HG02798 (cell line): Measurements from ENCODE around the gene MLPH.

ENCODE experiments used
- ATAC-seq: cut with Tn5 transposase; IDR thresholded peaks from one replicate; pipeline ENCODE4 v1.9.1; 2021; ENCODE audit warnings: mild to moderate bottlenecking; ENCODE audit not compliant: unreplicated experiment, poor library complexity

MLPH gene

DNA sequence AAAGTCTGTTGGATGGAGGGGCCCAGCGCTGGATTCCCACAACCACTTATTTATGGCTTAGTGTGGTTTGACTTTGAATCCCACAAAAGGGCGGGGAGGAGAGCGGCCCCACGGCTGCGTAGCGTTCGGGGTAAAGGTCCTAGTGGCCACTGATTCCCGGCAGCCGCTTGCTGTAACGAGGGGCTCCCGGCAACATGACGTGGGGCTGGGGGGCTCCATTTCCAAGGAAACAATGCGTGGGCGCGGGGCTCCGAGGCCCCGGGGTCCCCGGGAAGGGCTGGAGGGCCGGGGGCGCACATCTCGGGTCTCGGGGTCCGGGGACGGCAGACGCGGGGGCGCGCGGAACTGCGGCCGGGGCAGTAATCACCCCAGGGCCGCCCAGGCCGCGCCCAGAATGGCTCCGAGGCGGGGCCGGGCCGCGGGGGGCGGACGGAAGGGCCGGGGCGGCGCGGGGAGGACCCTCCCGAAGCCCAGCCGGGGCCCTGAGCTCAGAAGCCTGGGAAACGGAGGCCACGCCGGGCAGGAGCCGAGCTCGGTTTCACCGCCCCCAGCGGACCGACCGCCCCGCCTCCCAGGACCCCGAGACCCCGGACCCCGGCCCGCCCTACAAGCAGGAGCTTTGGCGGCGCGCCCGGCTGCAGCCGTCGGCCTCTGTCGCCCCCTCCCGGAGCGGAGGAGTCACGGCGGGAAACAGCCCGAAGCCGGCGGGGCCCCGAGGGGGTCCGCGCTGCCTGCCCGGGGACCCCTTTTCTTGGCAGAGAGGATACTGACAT is 11.9 kb upstream of the MLPH start:
- ATAC-seq: peak; percentile 86

DNA sequence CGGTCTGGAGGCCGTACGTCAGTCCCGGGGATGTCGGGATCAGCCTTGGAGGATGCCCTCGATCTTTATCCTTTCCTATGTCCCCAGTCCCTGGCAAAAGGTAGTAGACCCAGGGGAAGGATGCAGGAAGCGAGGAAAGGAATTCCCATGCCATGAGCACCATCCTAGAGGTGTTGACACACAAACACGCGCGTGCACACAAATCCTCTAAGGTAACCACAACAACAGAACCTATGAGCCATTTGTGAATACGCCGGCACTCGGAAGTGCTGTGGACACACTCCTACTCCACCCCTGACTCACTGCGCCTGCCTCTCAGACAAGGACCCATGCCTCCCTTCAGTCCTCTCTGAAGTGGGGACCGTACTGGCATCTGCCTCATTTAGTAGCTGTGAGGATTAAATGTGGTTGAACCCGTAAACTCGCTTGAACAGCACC is 11.3 kb upstream of the MLPH start:
- ATAC-seq: peak; percentile 2

DNA sequence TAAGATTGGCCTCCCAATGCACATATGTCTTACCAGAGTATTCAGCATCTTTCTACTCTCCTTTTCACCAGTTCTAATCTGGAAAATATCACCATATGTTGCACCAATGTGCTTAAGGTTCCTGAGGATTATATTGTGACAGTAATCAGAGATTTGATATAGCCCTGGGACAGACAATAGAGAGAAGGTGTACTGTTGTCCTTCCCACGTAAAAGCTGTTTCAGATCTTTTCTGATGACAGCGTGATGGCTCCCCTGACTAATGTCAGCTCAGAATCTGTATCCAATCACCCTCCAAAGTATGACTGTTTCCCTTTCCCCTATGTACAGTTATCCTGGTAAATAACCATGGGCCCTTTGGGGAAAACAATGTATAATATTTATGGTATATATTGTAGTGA is 9.0 kb upstream of the MLPH start:
- no peak for ATAC-seq

DNA sequence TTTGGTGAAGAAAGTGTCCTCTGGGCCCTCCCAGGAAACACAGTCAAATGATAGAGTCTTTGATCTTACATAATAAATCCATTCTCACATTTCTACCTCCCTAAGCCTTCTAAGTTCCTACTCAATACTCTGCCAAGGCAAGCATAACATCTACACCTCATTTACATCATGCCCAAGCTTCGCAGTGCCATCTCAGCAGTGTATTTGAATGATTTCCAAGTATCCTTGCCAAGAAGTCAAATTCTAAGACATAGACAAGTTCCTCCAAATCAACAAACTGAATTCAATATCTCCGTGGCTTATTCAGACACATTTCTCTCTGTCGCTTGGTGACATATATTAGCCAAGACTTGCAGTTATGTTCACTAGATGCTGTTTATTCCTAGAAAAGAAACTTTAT is 8.1 kb upstream of the MLPH start:
- no peak for ATAC-seq

DNA sequence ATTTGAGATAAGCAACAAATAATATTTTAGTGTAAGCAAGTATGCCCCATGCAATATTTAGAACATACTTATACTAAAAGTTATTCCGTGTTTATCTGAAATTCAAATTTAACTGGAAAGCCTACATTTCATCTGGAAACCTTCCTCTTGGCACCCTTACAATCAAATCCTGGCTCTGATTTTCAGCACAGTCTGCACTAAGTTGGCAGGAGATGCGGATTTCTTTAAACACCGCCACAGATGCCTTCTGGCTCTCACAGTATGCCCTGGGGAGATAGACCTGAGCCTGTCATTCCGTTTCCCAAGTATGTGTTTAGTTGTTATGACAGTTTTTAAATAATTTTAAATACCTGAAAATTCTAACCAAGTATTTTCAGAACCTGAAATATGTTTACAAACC is 7.3 kb upstream of the MLPH start:
- no peak for ATAC-seq

DNA sequence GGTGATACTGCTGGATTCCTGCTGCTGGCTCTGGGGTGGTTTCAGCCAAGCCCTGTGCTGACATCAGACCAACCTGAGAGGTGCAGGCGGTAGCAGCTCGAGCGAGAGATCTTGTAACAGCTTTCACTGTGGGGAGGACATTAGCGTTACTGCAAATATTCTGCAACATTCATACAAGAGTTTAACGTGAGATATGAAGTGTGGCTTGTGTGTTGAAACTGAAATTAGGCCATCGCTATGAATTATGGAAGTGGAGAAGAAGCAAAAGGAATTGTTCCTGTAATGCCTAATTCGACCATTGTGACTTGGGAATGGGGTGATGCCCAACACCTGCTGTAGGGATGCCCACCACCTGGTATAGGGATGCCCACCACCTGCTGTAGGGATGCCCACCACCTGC is 6.5 kb upstream of the MLPH start:
- ATAC-seq: no peak

DNA sequence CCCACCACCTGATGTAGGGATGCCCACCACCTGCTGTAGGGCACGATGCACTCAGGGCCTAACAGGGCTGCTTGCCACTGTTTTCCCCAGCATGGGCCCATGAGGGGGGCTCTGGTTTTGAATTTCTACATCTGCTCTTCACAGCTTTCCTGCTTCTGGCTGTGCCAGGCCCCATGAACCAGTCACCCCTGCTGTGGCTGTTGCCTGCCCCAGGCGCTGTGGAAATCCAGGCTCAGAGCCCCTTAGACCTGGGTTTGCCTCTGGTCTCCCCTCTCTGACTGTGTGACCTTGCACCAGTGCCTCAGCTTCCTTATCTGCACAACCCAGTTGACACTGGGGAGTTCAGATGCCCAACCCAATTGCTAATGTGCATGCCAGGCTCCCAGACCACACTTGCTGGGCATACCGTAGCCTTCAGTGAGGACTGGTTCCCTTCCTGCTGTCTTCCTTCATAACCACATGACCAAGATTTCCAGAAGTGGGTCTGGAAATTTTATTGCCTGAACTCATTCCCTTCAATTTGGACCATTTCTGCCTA is 6.0 kb upstream of the MLPH start:
- ATAC-seq: no peak

DNA sequence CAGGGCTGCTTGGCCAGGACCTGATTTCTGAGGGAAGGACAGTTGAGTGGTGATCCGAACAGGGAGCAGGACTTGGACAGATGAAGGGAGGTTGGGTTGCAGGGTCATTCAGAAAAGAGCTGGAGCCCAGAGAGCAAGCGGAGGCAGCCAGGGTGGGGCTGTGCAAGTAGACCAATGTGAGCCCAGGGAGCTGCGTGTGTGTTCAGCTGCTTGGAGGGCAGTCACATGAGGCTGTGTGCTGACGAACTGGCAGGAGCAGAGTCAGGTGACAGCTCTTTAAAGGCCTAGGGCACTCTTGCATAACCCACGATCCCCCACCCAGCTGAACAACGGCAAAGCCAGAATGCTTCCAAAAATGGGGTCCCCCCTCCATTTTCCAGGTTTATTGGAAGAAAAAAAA is 4.6 kb upstream of the MLPH start:
- ATAC-seq: no peak

DNA sequence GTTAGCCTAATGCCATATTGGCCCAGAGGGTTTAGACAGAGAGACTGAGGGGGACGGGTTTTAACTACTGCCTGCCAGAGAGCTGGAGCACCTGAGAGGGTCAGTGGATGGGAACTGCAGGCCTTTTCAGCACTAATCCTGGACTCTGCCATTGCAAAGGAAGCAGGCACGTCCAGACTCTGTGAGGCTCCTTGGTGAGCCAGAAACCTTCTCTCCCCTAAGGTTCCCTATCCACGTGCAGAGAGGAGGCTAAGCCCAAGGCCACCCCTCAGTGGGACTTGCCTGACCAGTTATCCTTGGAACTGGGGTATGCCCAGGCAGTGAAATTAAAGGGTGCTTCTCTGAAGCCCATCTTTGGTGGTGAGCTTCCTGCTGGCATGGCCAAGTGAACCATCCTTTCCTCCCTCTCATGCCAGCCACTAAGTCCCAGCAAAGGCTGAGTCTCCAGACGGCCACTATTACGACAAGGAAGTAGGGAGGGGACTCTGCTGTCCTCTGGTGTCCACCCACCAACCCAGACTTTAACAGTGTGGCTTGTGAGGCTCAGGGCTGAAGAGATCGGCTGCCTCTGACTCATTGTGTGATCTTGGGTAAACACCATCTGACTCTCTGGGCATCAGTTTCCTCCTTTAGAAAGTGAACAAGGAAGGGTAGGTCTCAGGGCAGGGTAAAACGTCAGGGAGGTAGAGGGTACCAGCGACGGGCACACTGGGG is 3.9 kb upstream of the MLPH start:
- no peak for ATAC-seq

DNA sequence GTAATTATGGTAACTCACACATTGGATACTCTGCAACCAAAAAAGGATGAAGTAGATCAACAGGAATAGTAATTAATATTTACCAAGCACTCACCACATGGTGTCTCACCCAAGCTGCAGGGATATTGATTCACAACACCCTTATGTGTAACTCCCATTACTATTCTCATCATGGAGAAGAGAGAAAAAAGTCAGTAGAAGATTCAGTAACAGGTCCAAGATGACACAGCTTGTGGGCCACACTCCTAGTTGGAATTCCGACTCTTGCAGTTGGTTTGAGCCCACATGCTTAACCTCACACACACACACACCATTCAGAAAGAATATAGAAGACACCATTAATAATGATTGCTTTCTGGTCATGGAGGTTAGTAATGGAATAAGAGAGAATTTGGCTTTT is 1.7 kb upstream of the MLPH start:
- ATAC-seq: no peak

DNA sequence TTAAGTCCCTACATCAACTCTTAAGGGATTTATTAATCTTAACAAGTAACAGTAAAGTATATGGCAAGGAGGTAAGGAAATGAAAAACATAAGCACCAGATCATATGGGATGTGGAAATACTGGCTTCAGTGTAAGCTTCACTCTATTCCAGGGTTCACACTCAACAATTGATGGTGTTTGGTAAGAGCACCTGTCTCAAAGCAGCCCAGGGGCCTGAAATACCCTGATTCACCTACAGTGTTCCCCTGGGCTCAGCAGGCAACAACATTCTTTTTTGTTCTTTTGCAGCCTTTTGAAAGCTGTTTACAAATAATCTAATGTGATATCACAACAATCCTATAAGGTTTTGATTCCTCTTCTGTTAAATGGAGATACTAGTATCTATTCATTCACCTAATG is 1.2 kb upstream of the MLPH start:
- no peak for ATAC-seq

DNA sequence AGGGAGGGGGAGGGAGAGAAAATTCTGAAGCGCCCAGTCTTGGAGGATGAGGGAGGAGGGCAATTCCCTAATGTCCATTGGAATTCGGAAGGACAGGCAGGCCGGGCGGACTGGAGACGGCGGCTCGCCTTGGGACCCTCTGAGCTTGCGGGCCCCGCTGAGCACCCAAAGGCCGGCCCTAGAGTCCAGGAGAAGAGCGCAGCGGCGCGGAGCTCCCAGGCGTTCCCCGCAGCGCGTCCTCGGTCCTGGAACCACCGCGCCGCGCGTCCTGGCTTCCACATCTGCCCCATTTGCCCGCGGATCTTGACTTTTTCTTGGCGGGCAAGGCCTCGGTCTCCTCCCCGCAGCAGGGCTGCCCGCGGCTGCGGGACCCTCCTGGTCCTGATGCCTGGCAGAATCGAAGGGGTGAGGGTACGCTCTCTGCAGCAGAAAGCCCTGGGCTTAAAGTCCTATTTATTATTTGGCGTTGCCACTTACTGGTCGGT is 675 bp upstream of the MLPH start:
- no peak for ATAC-seq

DNA sequence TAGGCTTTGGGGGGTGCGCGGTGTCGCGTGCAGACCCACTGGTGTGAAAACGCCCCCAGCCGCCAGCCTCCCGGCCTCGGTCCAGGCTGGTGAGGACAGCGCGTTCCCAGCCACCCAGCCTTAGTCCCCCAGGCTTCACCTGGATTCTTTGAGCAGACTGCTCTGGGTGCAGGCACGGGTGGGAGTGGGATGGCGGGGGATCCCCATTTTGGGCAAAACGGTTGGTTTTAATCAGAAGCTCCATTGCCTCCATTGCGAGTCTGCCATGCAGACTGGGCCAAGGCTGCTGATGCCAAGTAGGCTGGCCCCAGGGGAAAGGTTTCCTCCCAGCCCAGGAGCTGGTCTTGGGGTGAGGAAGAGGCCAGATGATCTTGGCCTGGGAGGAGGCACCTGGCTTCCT is 445 bp downstream of the MLPH start:
- no peak for ATAC-seq

DNA sequence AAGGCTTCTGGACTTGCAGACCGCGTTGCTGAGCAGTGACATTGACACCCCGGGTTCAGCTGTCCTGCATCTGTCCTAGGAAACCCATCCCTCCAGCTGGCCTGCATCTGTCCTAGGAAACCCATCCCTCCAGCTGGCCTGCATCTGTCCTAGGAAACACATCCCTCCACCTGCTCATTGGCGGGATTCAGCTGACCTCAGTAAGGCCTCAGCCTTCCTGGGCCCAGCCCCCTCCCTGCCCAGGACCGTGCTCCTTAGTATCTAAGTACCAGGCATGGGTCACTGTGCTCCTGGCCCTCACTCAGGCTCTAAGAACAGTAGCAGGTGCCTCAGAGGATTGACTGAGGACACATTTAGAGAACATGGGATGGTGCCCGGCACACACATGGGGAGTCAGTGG is 1.2 kb downstream of the MLPH start:
- ATAC-seq: no peak

DNA sequence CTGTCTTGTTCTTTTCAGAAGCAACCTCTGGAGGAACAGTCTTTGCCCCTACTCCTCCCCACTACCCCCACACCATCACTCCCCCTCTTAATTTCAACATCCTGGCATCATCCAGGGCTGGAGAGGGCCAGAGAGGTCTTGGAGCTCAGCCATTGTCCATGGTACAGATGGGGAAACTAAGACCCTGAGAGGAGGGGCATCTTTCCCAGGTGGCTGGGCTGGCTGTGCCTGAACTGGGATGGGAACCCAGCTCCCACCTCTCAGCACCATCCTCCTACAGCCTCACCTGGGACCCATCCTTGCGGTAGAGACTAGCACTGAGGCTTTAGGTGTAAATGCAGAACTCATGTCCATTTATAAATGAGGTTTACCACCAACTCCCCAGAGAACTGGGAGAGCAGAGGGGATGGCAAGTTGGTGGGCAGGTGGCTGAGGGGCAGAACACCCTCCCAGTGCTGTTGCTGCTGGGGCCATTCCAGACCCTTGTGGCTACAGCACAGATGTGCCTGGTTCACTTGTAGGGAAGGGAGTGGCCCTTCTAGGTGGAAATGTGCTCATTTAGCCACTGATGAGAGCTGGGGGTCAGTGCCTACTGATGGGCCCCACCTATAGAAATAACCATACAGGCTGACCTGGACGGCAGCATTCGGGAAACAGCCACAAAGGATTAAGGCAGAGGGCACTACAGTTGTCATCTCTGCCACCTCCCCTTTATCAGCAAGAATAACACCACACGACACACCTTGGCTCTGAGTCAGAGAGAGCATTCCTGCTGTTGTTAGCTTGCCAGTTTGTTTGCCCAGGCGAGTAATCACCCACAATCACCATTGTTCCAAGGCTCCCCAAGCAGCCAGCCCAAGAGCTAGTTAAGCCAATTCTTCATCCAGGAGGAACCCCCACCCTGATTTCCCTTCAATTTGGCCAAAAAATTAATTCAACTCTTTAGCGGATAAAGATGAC is 2.1 kb downstream of the MLPH start:
- ATAC-seq: no peak

DNA sequence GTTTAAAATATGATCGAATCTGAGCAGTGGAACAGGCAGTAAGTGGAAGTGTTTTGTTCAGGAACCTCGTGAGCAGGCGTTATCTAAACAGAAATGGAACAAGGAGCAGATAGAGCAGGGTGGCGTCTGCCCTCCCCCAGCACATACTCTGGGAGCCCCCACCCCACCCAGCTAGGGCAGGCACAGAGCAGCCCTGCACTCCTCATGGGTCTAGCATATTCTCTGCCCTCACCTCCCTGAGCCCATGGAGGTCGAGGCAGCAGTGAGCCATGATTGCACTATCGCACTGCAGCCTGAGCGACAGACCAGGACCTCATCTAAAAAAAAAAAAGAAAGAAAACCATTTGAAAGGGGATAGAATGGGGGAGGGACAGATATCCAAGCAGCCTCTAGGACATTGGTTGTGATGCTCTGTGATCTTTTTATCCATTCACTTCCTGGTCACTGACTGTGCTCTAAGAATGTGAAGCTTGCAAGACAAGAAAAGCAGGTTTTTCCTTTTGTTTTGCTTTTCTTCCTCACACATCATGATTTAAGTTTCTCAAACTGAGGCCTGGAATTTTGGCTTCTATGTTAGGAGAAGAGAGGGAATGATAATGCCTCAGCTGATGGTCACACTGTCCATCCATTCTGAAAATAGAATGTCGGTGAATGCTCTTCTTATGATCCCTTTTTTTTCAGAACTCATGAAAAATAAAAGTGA is 3.1 kb downstream of the MLPH start:
- ATAC-seq: no peak

DNA sequence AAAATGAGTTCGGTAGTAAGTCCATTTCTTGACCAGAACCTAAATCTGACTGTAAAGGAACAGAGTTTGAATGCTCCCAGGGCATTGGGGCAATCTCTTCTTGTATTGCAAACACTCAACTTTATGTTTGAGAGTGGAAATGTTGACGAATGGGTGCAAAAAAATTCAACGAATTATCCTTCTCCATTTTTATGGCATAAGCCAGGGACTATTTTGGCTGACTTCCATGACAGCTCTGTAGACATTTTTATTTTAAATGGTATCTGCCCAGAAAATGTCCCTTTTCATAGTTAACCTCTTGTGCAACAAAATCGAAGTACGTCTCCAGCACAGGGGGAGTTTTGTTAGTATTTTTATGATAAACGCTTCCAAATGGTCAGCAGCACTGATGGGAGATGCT is 3.7 kb downstream of the MLPH start:
- ATAC-seq: no peak

DNA sequence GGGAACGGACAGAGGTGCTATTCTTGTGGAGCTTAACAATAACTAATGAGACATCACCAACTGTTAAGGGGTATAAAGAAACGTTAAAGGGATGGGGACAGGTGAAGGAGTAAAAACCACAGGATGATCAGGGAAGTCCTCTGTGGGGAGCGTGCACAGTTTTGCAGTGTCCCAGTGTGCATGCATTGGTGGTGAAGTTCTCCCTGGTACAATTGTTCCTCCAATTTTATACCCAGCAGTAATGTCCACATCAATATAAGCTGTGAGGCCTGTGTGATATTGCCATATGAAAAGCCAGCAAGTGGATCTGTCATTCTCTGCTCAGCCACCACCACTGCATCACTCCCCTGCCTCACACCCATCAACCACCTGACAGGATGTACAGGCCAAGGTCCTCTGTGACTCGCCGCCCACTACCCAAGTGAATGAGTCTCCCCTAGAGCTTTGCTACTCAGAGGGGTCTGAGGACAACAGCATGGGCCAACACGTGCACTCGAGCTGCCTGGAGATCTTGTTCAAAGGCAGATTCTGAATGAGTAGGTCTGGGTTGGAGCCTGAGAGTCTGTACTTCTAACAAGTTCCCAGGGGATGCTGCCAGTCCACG is 4.6 kb downstream of the MLPH start:
- no peak for ATAC-seq

DNA sequence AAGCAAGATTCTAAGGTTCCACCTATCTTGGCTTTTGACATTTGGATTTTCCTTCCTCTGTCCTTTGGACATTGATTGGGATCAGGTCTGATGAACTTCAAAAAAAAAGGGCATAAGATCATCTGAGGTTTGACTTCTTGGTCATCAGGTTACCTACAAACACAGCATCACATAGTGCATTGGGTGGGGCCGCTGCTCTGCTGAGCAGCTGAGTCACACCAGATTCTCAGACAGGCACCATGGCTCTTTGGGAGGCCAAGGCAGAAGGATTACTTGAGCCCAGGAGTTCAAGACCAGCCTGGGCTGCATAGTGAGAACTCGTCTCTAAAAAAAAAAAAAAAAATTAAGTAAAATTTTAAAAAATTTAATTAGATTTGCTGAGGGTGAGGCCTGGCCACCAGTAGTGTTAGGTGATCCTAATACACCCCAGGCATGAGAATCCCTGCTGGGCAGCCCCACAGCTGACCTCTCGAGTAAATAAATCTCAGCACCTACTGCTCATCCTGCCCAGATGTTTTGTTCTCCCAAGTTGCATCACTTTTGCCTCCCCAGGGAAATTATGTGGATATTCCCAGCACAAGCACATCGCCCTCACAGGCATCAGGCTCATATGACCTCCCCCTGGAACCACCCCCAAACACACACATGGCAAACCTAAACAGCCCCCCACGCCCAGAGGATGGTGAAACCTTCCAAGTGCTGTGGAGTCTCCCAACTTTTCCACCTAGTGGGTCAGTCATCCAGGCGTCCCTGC is 5.3 kb downstream of the MLPH start:
- no peak for ATAC-seq
